ENCODE measurements around the gene SFXN5.

SFXN5 gene

DNA sequence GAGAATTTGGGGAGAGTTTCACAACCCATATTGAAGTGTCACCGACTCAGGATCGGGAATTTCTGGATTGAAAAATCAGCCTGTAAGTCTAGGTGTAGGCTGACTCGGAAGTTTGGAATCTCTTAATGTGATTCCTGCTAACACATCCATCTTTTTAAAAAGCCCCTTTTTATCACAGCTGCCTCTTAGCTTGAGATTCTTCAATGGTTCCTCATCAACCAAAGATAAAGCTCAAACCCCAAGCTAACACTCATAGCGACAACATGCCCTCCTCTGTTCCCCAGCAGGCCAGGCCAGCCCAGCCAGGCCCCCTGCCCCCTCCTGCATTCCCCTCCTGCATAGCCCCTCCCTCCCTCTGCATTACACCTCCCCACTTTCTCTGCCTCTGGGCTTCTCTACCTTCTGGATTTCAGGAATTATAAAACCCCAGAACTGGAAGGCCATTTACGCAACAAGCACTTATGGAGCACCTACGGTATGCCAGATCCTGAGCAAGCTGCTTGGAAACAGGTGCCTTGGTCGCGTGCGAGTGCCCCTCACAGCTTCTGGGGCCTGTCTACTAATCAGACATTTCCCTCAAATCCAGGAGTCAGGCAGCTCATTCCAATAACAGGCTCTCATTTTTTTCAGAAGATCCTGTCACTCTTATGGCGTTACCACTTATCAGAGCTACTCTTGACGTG, 90.8 kb downstream of the SFXN5 start:
- DNase-seq (ENCODE audit: low read depth in 2 of 2): no peak

DNA sequence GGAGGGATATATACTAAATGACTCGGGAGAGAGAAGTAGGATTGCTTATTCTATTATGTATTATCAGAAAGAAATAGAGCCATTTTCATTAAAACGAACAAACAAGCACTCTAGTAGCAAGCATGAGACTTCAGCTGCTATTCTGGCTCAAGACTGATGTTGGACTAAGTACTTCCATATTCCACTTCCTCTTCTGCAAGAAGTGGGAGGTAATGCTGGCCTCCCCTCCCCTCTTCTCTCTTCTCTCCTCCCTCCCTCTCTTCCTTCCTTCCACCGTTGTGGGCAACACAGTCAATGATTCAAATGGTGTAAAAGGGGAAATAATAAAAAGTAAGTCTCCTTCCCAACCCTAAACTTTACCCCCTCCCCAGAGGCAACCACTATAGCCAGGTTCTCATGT, 91.6 kb downstream of the SFXN5 start:
- no peak for DNase-seq (ENCODE audit: low read depth in 2 of 2)

DNA sequence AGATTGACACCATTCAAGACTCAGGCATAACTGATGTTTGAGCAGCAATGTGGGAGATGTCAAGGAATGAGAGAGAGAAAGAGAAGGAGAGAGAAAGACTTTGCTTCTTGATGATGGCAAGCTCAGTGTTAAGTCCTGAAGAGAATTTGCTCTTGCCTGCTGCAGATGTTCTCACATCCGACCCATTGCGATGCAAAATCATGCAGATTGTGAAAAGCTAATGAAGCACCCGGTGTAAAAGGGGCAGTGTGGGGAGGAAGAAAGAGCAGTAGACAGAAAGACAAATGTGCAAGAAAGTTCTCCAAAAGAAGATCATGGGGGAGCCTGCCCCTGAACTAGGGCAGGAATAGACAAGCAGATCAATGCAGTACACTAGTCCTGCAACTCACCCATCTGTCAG, 96.5 kb downstream of the SFXN5 start:
- DNase-seq (ENCODE audit: low read depth in 2 of 2): no peak

DNA sequence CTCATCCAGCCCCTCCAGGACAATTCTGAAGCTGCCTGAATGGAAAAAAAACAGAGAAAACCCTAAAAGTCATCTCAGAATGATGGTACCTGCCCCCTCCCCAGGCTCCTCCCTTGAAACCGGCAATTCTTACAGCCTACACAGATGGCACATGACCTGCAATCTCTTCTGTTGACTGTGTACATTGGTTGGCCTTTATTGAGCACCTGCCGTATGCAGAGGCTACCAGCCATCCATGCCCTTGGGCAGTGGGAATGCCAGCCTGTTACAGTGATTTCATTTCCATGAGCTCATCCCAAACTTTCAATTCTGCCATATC, 97.1 kb downstream of the SFXN5 start:
- no peak for DNase-seq (ENCODE audit: low read depth in 2 of 2)

DNA sequence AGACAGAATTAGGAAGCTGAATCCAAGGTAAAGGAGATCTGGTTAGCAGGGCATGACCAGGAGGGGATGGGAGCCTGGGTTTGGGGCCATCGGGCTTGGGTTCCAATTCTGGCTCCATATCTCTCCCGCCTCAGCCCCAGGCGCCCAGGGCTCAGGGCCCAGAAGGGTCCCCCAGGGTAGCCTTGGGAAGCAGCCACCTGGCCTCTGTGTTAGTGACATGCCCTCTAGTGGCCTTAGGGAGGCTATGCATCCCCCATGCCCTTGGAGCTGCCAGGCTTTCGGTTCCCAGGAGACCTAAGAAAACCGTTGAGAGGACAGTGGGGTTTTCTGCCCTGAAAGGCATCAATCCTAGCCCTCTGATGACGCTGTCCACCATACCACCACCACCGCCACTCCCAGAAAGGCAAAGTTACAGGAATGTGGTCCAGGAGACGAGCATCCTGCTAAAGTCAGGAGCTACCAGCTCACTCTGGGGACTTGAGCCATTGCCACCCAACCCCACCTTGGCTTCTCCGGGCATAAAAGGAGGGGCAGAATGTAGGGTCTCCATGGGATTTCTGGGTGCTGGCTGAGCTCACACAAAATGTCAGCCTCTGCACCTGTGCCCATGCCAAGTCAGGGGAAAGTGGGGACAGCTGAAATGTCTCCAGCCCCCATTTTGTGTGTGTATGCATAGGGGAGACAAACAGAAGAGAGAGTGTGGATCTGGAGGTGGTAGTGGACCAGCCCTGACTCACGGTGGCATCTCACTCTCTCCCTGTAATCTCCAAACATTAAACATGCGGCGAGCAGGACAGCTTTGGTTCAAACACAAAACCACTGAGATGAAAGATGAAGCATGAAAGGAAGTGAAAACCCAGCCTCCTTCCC, 97.7 kb downstream of the SFXN5 start:
- DNase-seq (ENCODE audit: low read depth in 2 of 2): no peak

DNA sequence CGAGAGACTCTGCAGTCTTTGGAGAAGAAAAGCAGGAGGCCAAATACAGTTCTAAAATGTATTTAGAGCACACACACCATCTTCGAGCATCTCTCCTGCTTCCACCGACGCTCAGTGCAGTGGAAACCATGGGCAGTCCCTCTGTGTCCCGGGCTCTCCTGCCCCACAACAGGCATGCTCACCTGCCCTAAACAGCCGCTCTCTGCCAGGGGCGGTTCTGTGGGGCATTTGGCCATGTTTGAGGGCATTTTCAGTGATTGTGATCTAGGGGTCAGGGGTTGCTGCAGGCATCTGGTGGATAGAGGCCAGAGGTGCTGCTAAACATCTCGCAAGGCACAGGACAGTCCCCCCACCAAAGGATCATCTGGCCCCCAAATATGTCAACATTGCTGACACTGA, 98.4 kb downstream of the SFXN5 start:
- no peak for DNase-seq (ENCODE audit: low read depth in 2 of 2)

DNA sequence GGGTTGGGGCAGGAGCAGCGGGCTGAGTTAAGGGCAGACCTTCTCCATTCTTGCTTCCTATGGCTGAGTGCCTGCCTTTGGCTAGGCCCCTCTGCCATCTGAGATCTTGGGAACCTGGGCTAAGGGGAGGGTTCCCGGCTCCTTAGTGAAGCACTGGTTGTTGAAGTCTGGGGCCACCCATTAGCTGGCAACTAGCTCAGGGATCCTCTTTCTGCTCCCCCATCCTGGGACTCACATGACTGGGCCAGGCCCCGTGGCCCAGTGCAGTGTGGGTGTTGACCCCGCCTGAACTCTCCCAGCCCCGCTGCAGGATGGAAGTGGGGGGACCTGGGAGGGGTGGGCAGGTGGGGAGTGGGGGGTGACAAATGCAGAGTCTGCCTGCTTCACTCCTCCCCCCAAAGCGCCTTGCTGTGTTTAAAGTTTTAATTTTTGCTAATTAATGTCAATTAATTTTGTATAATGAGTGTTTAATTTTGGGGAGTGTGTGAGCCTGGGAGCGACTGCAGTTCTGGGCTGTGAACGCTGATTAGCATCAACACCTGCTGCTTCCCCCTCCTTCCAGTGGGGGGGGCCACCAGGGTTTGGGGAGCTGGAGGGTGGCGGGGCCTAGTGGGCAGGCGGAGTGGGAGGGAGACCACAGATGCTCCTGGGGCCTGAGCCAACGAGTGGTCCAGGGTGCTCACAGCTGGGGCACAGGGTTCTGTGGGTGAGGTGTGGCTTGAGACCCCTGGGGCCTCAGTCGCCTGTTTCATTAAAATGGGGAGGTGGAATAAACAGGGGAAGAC, 99.0 kb downstream of the SFXN5 start:
- no peak for DNase-seq (ENCODE audit: low read depth in 2 of 2)

DNA sequence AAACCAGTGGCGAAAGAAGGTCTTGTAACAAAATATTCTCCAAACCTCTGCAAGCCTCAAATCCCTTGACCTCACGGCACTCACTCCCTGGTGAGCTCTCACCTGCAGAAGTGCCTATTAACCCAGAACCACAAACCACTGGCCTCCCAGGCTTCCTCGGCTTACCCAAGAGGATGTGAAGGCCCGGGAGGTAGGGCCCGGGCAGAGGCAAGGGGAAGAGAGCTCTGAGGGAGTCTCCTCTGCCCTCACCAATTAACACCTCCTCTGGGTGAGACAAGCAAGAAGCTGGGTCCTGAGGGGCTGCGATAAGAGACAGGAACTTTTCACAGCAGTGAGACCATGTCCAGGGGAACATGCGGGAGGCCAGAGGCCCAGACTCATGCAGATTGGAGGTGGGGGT, 100.5 kb downstream of the SFXN5 start:
- DNase-seq (ENCODE audit: low read depth in 2 of 2): no peak

DNA sequence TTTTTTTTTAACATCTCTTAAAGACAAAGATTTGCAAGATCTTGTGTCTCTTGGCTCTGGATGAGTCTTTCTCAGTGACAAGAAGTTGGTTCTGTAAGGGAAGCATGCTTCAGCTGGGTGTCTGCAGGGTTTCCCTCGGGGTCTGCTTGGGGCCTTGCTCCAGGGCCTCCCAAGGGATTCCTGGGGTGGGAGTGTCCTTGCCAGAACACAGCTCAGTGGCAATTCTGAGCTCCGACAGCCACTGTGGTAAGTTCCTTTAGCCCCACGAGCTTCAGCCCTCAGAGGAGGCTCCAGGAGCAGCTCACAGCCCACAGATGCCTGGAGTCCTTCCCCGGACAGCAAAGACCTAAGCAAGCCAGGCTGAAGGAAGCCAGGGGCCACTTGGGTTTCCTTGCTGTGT, 101.8 kb downstream of the SFXN5 start:
- DNase-seq (ENCODE audit: low read depth in 2 of 2): no peak

DNA sequence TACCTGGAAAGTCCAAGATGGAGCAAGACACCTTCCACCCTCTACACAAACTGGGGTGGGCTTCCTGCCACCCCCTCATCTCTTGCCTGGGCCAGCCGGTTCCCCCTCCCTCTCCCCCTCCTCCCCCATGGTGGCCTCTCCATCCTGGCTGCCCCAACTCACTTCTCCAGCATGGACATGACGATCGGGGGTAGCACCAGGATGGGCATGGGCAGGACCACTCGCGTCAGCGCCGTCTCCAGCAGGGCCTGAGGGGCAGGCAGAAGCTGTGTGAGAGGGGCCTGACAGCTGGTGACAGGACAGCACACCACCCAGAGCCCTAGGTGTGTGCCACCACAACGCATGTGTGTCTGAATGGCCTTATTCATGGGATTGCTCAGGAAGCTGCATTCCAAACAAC, 103.2 kb downstream of the SFXN5 start:
- DNase-seq (ENCODE audit: low read depth in 2 of 2): no peak

DNA sequence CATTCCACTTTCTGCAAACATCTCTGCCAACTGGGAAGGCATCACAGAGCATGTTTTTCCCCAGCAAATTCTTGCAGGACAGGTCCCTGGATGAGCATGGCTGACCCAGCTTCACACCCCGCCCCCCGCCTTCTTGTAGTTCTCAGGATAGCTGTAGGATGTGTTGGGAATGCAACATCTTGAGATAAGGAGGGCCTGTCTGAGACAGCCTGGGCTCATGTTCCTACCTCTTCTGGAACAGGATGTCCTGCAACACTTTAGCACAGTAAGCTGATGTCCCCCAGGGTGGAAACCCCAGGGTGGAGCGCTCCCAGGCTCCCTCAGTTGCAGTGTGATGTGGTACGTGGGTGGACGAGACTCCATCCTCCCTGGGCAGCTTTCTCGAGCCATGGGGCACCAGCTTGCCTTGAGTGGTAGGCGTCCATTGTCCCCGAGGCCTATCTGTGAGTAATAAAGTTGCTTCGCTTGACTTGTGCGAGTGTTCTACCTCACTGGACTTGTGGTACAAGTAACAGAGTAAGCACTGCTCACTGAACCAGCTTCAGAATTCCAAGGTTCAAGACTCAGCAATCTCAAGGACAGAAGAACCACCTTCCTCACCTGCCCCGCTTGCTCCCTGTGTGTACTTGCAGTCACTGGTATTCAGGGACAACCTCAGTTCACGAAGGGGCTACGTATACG, 105.6 kb downstream of the SFXN5 start:
- DNase-seq (ENCODE audit: low read depth in 2 of 2): no peak

DNA sequence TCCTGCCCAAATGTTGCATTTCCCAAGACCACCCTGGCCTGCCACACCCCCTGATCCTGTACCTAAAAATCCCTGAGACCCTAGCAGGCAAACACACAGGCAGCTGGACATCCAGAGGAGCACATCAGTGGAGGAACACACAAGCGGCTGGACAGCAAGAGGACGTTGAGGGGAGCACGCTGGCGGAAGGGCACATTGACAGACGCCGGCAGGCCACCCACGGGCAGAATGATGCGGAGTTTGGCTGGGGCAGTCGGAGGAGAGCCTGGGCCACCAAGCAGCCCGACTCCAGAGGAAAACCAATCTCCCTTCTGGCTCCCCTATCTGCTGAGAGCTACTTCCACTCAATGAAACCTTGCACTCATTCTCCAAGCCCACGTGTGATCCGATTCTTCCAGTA, 106.5 kb downstream of the SFXN5 start:
- DNase-seq (ENCODE audit: low read depth in 2 of 2): no peak

DNA sequence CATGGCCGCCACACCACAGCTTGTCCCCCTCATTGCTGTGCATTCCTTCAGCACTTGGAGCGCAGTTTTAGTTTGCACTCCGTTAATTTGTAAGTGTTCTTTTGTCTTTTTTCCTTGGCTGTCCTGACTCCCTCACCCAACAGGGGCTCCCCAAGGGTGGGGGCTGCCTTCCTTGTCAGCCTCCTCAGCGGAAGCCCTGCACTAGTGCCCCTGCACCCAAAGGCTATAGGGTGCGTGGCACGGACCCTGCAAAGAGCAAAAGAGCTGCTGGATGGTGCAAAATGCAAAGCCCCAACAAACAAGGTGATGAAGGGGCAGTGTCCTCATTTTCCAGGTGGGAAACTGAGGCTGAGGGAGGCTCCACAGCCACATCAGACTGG, 107.4 kb downstream of the SFXN5 start:
- DNase-seq (ENCODE audit: low read depth in 2 of 2): no peak

DNA sequence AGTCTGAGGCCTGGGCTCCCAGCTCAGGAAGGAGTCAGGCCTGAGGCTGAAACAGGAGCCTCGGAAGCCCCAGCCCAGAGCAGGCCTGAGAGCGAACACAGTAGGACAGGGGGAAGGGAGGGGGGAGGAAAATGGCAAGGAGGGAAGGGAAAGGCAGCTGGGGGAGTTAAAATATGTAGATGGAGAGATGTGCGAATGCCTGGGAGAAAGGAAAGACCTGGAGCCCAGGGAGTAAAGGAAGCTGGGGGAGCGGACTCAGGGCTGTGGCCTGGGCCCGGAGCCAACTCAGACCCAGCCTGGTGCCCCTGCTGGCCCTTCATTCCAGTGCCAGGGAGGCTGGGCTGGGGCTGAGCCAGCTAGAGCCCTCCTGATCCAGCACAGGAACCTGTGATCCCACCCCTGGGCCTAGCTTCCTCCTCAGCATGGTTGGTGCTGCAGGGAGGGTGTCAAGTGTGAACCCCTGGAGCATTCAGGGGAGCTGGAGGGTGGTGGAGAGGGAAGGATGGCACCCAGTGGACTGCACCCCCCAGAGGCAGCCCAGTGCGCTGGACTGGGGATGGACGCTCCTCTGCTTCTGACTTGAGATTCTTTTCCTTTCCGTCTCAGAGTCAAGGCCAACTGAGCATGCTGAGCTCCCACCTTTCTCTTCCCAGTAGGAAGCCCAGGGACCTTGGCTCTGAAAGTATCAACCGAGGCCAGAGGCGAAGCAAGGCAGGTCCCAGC, 107.9 kb downstream of the SFXN5 start:
- DNase-seq (ENCODE audit: low read depth in 2 of 2): no peak

DNA sequence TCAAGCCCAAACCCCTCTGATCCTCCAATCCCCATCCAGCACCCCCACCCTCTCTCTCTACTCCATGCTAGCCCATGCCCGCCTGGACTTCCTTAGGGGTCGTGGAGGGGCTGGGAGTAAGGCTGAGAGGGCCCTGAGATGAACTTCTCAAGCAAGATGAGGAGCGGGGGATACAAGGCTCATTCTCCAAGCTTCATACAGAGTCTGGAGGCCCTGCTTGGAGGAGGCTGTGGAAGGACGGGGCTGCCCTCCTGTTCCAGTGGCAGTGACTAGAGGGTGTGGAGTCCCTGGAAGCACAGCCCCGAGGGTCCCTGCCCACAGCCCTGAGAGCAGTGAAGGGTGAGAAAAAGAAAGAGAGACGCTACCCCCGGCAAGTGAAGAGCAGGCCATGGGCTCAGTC, 108.6 kb downstream of the SFXN5 start:
- DNase-seq (ENCODE audit: low read depth in 2 of 2): no peak

DNA sequence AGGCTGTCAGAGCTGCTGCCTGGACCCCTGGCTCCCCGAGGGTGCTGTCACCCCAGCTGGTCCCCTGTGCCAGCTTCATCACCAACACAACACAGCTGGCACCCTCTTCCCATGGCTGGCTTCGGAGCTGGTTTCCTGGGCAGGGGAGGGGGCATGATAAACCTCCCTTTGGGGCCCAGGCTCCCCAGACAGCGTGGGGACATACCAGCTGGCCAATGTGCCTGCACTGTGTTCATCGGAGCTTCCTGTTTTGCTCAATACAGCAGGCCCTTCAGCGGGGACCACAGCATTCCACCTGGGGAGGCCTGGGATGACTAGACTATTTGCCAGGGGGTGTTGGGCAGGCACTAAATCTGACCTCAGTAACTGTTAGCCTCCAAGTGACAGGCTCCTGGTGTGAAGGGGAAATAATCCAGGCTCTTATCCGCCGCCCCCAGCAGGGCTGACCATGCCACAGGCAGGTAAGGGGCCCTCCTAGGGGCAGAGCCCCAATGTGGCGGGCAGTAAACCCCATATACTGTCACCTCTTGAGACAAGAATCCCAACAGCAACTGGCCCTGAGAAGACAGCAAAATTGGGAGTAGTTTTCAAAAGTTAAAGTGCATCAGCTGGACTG, 109.6 kb downstream of the SFXN5 start:
- DNase-seq (ENCODE audit: low read depth in 2 of 2): no peak

DNA sequence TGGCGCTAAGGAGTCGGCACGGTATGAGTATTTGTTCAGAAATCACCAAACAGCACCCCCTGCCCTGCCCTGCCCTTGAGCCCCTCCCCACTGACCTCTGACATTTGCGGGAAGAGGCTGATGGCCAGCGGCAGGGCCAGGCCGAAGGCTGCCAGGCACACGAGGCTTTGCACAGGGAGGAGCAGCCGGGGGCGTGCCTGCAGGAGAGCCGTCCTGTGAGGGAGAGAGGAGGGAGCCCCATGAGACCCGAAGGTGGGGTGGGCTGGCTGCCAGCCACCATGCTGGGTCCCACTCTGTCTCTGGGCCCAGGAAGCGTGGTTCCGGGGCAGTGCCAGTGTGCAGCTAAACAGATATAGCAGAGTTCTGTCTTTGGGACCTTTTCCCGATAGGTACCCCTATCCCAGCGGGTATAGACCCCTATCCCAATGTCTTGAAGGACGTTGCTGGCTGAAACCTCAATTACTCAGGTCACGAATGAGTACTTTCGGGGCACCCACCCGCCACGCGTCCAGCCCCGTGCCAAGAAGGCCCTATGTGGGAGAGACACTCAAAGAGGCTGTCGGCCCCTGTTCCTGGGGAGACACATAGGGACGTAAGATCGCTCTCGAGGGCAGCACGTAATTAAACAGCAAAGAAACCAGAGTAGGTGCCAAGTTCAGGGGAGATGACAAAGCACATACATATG, 110.3 kb downstream of the SFXN5 start:
- DNase-seq (ENCODE audit: low read depth in 2 of 2): no peak

DNA sequence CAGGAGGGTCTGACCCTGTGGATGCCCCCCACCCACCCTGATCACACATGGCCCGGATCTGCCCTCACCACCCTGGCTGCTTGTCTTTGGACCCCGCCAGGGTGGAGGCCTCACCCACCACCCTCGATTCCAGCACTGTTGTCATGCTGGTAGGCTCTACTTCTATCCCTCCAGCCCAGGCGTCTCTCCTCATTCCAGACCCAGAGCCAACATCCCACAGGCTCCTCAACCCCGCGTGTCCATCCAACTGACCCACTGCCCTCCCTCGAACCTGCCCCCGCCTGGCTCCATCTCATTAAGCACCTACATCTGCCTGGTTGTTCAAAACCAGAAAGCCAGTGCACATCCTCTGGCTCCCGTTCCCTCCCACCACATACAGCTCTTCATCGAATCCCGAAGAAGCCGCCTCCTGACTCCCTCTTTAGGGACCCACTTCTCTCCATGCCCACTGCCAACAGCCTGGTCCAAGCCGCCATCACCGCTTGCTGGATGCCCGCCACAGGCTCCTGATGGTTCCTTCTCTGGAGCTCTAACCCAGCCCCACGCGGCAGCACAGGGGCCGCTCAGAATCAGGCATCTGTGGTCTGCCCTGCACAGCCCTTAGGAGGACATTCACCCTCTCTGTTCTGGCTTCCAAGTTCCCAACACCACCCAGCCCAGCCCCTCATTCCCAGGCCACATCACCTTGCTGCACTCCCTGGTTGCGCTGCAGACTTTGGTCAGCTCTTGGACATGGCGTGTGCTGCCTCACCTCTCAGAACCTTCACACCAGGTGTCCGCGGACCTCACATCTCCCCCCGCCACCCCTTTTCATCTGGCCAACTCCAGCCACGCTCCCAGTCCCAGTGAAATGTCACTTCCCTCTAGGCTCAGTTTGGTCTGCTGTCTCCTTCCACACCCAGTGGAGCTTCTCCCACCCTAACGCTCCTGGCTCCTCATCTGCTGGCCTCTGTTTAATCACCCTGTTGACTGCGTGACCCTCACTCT, 111.2 kb downstream of the SFXN5 start:
- no peak for DNase-seq (ENCODE audit: low read depth in 2 of 2)

DNA sequence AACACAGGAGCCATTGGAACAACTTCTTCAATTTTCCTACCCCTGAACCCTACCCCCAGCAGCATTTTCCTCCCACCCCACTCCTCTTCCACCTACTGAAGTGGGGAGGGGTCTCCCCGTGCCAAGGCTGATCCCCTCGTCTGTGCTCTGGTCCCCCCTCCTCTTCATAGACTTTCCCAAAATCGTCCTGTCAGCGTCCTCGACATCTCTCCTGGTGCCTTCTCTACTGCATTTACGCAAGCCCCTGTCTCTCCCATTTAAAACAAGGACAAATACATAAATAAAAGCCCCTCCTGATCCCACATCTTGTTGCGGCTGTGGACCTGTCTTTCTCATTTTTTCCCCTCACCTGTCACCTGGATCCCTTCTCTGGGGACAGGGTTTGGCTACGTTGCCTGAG, 112.0 kb downstream of the SFXN5 start:
- DNase-seq (ENCODE audit: low read depth in 2 of 2): no peak
